ENCODE results near the gene CTNNBL1.

CTNNBL1 gene

GRCh38 chr20:37804584-37805566 is 111.0 kb downstream of the CTNNBL1 start:
- Histone ChIP-seq H2AFZ (no peak overlapping the region), H3K36me3 (ENCODE audit: control insufficient read depth, insufficient read depth, low read length) (no peaks in the 10 kb centered on the region), H3K79me2 (peaks cover 17% of the 10 kb centered on the region), H3K4me1 (peaks cover 14% of the 10 kb centered on the region), H3K27me3 (ENCODE audit: control insufficient read depth, insufficient read depth, low read length) (no peaks in the 10 kb centered on the region), H3K4me2 (ENCODE audit: low read length) (no peak overlapping the region), H3K4me3 (ENCODE audit: low read depth, low read length) (no peak overlapping the region), H3K9ac (no peak overlapping the region), H3K9me3 (ENCODE audit: control insufficient read depth, low read length) (no peaks in the 10 kb centered on the region), H3K27ac (no peak overlapping the region)
- no peak for TF ChIP-seq CTCF (IDR thresholded peaks at IDR 0.05)

- Histone ChIP-seq H3K27ac (no peak overlapping the region), H3K36me3 (ENCODE audit: control insufficient read depth, insufficient read depth, low read length) (no peaks in the 10 kb centered on the region), H3K4me2 (ENCODE audit: low read length) (no peak overlapping the region), H3K27me3 (ENCODE audit: control insufficient read depth, insufficient read depth, low read length) (no peaks in the 10 kb centered on the region), H3K79me2 (peaks cover 17% of the 10 kb centered on the region), H3K9ac (no peak overlapping the region), H3K4me3 (ENCODE audit: low read depth, low read length) (no peak overlapping the region), H3K9me3 (ENCODE audit: control insufficient read depth, low read length) (no peaks in the 10 kb centered on the region), H2AFZ (no peak overlapping the region), H3K4me1 (peaks cover 14% of the 10 kb centered on the region)
- no peak for TF ChIP-seq CTCF (IDR thresholded peaks at IDR 0.05)
Observed at GRCh38 chr20:37807471-37808232, 113.8 kb downstream of the CTNNBL1 start.

GRCh38 chr20:37808233-37809070 is 114.6 kb downstream of the CTNNBL1 start:
- no peaks in the 10 kb centered on the region for H3K36me3 ChIP-seq (ENCODE audit: control insufficient read depth, insufficient read depth, low read length)
- no peak overlapping the region for H2AFZ ChIP-seq
- peaks cover 11% of the 10 kb centered on the region for H3K4me1 ChIP-seq
- peaks cover 19% of the 10 kb centered on the region for H3K79me2 ChIP-seq
- no peaks in the 10 kb centered on the region for H3K27me3 ChIP-seq (ENCODE audit: control insufficient read depth, insufficient read depth, low read length)
- H3K4me2 ChIP-seq (ENCODE audit: low read length): no peak overlapping the region
- H3K4me3 ChIP-seq (ENCODE audit: low read depth, low read length): no peak overlapping the region
- TF ChIP-seq CTCF (IDR thresholded peaks at IDR 0.05): no peak
- H3K9me3 ChIP-seq (ENCODE audit: control insufficient read depth, low read length): no peaks in the 10 kb centered on the region
- H3K9ac ChIP-seq: no peak overlapping the region
- H3K27ac ChIP-seq: no peak overlapping the region

- no peak for TF ChIP-seq CTCF (IDR thresholded peaks at IDR 0.05)
- Histone ChIP-seq H3K4me2 (ENCODE audit: low read length) (no peak overlapping the region), H3K9me3 (ENCODE audit: control insufficient read depth, low read length) (no peaks in the 10 kb centered on the region), H3K27me3 (ENCODE audit: control insufficient read depth, insufficient read depth, low read length) (no peaks in the 10 kb centered on the region), H3K4me3 (ENCODE audit: low read depth, low read length) (no peak overlapping the region), H3K36me3 (ENCODE audit: control insufficient read depth, insufficient read depth, low read length) (no peaks in the 10 kb centered on the region), H2AFZ (no peak overlapping the region), H3K79me2 (peaks cover 17% of the 10 kb centered on the region), H3K9ac (no peak overlapping the region), H3K4me1 (peaks cover 1% of the 10 kb centered on the region), H3K27ac (no peak overlapping the region)
Observed at GRCh38 chr20:37810027-37810426, 116.2 kb downstream of the CTNNBL1 start.
